Measurements from ENCODE around the gene KIAA0232. TPM values are rescaled to one million over a fixed set of nuclear protein-coding genes. Genes with fewer than 3 reads are reported as not detected.
"Not testable (repeated sequence)": the region's sequence is repeated elsewhere in the genome, so short reads cannot be mapped to it uniquely, and the experiment has no call there.

KIAA0232 gene
- polyA plus RNA-seq, 4 donors: 37.7 to 45.8 (median 44.1) TPM

DNA sequence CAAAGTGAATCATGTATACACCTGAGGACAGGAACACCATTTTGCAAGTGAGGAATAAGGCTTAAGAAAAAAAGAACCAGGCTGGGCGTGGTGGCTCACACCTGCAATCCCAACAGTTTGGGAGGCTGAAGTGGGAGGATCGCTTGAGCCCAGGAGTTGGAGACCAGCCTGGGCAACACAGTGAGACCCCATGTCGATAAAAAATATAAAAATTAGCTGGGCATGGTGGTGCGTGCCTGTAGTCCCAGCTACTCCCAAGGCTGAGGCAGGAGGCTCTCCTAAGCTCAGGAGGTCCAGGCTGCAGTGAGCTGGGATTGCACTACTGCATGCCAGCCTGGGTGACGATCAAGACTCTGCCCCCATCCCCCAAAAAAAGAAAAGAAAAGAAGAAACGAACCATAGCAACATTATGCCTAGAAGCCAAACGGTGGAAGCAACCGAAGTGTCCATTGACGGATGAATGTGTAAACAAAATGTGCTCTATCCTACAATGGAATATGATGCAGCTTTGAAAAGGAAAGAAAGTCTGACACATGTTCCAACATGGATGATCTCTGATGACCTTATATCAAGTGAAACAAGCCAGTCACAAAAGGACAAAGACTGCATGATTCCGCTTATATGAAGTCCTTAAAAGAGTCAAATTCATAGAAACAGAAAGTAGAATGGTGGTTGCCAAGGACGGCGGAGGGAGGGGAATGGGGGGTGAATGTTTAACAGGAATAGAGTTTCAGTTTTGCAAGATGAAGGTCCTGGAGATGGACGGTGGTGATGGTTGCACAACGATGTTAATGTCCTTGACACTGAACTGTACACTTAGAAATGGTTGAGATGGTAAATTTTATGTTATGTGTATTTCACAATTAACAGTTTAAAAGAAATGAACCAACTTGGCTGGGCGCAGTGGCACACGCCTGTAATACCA, 8.6 kb upstream of the KIAA0232 start:
- DNase-seq (ENCODE audit: low read depth in 4 of 4, low spot score in 3 of 4): no peak

DNA sequence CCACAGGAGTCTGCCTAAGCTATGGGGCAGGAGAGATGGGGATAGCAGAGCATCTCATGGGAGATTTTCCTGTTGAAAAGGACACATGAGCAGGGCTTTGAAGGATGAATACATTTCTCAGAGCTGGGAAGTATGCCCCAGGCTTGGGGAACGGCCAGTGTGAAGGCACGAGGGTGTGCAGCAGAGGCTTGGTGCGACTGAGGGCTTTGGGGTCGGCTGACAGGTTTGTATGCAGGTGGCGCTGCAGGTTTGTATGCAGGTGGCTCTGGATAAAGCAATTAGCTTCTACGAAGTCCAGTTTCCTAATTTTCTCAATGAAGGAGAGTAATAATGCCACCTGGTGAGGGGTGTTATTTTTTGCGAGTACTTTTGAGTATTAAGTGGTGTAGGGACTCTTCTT, 6.8 kb upstream of the KIAA0232 start:
- DNase-seq (ENCODE audit: low read depth in 4 of 4, low spot score in 3 of 4): no peak

DNA sequence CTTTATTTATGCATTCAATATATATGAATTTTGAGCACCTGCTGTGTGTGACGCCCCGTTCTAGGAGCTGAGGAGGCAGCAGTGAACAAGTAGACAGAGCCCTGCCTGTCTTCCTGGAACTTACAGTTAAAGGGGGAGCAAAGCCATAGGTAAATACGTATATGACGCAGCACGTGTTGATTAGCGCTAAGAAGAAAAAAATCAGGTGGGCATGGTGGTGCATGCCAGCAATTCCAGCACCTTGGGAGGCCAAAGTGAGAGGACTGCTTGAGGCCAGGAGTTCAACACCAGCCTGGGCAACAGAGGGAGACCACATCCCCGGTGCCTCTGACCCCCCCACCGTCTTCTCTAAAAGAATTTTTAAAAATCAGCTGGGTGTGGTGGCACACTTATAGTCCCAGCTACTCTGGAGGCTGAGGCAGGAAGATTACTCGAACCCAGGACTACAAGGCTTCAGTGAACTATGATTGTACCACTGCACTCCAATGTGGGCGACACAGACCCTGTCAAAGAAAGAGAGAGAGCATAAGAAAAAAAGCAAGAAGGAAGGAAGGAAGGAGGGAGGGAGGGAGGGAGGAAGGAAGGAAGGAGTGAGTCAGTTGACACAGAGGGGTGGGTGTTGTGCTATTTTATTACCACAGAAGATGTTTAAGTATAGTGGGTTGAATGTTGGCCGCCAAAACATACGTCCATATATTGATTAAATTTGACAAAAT, 5.4 kb upstream of the KIAA0232 start:
- DNase-seq (ENCODE audit: low read depth in 4 of 4, low spot score in 3 of 4): no peak

DNA sequence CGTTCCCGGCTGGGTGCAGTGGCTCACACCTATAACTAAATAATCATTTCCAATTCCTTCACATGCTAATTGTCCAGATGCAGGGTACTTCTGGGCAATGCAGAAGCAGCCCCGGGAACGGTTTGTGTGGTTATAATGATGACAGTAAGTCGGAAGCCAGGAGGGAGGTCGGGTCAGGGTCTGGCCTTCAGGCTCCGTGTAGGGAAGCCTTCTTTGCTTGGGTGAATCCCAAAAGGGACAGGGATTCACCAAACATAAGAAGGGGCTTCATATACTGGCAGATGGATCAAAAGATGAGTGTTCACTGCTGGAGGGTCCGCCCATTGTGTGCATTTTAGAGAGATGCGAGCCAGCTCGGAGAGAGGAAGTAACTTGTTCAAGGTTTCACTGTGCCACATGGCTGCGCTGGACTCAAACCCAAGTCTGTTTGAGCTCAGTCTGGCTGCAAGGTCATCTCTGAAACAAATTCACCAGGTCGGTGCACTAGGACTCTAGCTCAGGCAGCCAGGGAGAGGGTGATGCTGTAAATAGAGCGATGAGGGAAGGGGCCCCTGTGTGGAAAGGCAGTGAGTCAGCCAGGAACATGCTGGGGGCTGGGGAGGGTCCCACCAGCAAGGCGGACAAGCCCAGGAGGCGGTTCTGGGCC, 4.8 kb upstream of the KIAA0232 start:
- DNase-seq (ENCODE audit: low read depth in 4 of 4, low spot score in 3 of 4): no peak

DNA sequence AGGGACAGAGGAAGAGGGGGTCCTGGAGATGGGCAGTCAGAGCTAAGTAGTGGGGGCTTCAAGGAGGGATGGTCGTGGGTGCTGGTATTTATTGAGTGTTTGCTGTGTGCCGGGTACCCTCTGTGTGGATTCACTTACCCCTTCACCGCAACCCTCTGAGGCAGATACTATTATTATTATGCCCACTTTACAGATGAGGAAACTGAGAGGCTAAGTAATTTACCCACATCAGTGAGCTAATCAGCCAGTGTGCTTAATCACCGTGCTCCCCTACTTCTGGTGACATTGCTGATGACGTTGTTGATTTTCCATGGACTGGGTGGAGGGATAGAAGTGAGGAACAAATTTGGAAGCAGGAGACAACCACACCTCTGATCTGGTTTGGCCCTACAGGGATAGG, 4.1 kb upstream of the KIAA0232 start:
- no peak for DNase-seq (ENCODE audit: low read depth in 4 of 4, low spot score in 3 of 4)

DNA sequence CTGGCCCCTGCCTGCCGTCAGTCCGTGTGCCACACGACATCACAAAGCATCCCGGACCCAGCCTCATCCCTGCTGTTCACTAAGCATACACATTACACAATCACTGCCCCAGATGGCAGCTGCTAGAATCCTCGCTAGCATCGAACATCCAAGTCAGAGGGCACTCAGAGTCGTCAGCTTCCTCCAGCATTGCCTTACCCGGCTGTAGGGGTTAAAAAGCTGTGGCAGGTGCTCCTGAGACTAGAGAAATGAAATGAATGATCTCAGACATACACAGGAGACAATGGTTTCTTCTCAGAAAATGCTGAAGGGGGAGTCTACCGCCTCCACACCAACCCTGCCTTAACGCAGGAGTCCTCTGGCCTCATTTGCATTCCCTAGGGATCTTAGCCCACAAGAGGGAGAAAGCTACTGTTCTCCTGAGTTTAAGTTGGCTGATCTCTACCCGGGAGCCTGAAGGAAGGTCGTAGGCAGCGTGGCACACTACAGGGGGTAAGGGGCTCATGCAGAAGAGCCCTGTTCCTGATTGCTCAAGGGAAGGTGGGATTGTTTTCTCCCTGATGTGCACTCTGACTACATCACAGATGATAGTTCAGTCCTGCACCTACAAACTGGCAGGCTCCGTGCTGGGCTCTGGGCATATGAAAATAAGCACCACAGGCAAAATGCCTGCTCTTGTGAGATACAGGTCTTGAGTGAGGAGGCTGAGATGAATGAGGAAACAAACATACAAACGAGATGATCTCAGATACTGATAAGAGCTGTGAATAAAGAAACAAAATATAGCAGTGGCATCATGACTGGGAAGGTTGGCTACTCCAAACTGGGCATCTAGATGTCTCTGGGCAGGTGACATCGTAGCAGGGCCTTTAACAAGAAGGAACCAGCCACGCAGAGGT, 2.6 kb upstream of the KIAA0232 start:
- DNase-seq (ENCODE audit: low read depth in 4 of 4, low spot score in 3 of 4): no peak

DNA sequence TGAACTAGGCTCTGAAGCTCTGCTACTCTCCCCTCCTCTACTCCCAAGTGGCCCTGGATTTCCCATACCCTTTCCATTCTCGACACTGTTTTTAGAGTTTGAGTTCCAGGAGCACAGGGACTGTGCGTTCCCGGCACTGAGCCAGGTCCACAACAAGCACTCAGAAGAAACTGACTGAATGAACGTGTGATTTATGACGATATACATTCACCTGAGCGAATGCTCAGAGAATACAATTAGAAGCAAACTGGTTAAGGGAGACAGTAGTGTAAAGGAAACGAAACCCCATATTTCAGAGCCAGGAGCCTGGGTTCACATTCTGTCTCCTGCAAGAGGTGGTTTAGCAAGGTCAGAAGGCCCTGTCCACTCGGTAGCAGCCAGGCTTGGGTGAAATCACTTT, 1.4 kb upstream of the KIAA0232 start:
- no peak for DNase-seq (ENCODE audit: low read depth in 4 of 4, low spot score in 3 of 4)

DNA sequence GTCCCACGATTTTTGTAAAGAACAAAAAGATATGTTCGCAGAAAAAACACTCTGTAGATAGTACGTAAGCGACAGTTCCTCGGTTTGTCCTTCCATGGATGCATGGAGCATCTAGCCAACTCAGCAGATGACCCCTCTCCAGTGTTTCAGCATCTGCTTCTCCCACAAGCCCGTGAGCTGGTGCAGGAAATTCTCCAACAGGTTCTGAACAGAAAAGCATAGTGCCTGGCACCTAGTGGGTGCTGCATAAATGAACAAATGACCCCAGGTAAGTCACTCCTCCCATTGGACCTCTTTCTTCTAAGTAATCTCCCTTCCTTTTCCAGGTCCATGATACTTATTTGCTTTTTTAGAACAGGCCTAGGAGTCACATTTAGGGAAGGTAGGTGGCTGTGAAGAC, 966 bp upstream of the KIAA0232 start:
- DNase-seq (ENCODE audit: low read depth in 4 of 4, low spot score in 3 of 4): no peak

DNA sequence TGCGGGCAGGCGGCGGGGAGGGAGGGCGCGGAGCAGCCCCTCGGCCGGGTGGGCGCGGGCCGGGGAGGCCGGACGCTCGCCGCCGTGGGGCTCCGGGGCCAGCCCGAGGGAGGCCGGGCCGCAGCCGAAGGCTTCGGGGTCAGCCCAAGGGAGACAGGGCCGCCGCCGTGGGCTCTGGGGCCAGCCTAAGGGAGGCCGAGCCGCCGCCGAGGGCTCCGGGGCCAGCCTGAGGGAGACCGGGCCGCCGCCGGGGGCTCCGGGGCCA, 251 bp downstream of the KIAA0232 start:
- no peak for DNase-seq (ENCODE audit: low read depth in 4 of 4, low spot score in 3 of 4)

DNA sequence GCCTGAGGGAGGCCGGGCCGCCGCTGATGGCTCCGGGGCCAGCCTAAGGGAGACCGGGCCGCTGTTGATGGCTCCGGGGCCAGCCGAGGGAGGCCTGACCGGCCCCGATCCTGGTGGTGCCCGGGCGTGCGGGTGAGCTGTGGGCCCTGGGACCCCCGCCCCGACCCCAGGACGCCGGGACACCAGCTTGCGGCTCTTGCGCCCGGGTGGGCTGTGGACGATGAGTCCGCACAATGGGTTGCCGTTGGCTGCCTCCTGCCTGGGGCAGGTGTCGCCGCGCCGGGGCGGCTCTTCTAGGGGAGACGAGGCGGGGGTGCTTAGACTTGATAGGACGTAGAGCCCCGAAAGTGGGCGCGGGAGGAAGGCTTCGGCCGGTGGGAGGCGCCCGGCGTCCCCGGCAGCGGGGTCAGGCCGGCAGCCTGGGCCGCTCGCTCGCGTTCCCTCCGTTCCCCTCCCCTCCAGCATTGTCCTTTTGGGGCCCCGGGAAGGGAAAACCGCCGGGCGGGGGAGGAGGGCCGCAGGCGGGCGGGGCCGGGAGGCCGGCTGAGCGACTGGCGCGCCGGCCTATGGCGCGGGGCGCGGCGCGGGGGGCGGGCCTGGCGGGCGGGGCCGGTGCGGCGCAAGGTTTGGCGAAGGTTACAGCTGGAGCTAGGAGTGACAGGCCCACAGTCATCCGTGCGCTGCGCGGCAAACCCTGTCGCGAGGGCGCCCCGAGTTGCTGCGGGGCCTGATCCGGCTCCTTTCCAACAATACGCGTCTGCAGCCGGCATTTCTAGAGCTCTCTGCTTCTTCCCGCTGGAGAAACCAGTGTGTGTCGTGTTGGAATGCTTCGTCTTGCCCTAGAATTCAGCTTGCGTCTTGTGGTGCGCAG, 819 bp downstream of the KIAA0232 start:
- DNase-seq (ENCODE audit: low read depth in 4 of 4, low spot score in 3 of 4): peak; percentile 78 to 90 (median 88)

DNA sequence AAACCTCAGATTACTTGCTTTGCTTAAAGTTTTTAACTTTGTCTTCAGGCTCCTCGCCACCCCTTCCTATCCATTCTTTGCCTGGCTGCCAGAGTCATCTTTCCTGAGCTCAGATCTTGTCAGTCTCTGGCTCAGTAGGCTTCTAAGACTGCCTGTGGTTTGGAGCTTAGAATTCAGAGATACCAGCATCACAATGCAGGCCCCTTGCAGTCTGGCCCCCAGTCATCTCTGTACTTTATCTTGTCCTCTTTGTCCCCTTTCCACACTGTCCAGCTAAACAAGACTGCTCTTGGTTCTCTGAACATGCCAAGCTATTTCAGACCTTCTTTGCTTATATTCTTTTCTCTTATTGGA, 3.0 kb downstream of the KIAA0232 start:
- no peak for DNase-seq (ENCODE audit: low read depth in 4 of 4, low spot score in 3 of 4)

DNA sequence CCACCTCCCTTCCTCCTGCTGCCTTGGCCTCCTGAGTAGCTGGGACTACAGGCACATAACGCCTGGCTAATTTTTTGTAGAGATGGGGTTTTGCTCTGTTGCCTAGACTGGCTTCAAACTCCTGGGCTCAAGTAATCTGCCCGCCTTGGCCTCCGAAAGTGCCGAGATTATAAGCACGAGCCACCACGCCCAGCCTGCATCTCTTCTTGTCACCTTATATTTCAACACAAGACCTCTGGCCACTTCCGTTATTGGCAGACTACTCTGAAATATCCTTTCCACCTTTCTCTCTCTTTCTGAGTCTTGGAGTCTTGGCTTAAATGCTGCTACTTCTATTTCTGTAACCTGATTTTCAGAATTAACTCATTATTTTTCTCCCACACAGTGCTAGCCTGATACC, 5.6 kb downstream of the KIAA0232 start:
- no peak for DNase-seq (ENCODE audit: low read depth in 4 of 4, low spot score in 3 of 4)

DNA sequence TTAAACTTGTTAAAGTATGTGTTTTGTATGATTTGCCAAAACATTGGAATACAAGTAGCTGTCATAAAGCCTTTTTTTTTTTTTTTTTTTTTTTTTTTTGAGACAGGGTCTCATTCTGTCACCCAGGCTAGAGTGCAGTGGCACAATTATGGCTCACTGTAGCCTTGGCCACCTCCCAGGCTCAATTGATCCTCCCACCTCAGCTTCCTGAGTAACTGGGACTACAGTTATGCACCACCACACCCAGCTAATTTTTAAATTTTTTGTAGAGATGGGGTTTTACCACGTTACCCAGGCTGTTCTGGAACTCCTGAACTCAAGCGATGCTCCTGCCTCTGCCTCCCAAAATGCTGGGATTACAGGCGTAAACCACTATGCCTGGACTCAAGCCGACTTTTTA, 8.7 kb downstream of the KIAA0232 start:
- DNase-seq (ENCODE audit: low read depth in 4 of 4, low spot score in 3 of 4): not testable (repeated sequence)

DNA sequence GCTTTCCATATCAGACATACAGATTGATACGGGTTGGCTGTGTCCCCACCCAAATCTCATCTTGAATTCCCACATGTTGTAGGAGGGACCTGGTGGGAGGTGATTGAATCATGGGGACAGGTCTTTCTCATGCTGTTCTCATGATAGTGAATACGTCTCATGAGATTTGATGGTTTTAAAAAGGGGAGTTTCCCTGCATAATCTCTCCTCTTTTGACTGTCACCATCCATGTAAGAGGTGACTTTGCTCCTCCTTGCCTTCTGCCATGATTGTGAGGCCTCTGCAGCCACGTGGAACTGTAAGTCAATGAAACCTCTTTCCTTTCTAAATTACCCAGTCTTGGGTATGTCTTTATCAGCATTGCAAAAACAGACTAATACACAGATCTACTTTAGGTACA, 9.3 kb downstream of the KIAA0232 start:
- not testable (repeated sequence) for DNase-seq (ENCODE audit: low read depth in 4 of 4, low spot score in 3 of 4)

DNA sequence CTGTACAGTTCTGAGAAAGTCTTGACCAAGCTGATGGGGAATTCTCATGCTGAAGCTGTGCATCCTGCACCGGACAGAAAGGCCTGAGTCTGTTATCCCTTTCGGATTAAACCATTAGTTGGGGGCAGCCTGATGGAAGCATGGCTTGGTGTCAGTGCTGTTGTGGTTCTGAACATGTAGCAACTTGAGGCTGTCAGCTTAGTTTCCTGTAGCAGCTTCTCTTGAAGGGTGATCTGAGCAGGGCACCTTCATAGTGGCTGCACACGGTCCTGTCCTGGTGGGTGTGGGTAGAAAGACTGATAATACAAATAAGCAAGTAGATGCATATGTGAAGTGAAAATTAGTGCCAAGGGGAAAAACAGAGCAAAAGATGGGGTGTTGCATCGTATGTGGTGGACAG, 11.7 kb downstream of the KIAA0232 start:
- DNase-seq (ENCODE audit: low read depth in 4 of 4, low spot score in 3 of 4): no peak

DNA sequence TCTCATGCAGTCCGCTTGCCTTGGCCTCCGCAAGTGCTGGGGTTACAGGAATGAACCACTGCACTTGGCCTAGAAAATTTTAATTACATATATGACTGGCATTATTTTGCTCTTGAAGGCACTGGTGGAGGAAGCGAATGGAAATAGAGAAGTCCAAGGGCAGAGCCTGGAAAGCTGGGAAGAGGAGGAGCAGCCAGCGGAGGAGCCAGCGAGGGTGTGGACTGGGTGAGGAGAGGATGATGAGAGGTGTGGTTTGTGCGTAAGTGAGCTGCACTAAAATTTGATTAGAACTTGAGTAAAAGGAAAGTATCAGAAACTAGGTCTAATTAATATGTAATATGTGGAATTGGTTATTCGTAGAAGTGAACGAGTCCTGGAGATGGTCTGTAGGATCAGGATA, 13.3 kb downstream of the KIAA0232 start:
- no peak for DNase-seq (ENCODE audit: low read depth in 4 of 4, low spot score in 3 of 4)

DNA sequence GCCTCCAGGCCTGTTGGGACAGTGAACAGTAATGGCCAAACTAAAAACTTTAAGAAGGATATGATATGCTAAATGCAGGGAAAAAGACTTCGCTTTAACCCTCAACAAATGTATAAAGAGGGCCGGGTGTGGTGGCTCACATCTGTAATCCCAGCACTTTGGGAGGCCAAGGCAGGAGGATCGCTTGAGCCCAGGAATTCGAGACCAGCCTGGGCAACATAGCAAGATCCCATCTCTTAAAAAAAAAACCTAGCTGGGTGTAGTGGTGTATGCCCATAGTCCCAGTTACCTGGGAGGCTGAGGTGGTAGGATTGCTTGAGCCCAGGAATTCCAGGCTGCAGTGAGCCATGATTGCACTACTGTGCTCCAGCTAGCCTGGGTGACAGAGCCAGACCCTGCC, 14.8 kb downstream of the KIAA0232 start:
- not testable (repeated sequence) for DNase-seq (ENCODE audit: low read depth in 4 of 4, low spot score in 3 of 4)

DNA sequence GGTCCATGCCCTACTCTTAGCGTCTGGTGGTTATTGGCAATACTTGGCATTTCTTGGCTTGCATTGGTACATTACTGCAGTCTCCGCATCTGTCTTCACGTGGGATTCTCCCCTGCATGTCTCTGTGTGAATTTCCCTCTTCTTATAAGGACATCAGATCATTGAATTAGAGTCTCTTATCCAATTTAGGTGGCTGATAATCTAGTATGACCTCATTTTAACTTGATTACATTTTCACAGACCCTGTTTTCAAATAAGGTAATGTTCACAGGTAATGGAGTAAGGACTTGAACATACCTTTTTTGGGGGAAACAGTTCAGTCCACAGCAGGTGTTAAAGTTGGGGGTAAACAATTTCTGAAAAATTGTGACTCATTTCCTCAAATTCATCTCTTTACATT, 16.6 kb downstream of the KIAA0232 start:
- no peak for DNase-seq (ENCODE audit: low read depth in 4 of 4, low spot score in 3 of 4)

DNA sequence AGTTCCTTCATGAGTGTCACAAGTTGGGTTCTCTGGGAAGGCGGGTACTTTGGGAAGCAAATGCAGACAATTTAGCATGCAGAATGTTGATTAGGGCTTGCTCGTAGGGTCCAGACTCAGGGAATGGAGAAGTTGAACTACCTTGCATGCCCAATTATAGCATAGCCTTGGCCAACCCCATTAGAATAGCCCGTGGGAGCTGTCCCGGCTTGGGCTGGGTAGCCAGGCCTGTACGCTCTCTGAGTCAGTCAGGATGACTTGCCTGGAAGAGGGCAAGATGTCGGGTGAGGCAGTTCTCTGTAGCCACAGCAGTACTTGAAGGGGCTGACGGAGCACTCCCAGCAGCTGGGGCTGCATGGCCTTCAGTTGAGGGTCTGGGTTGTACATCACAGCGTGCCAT, 19.5 kb downstream of the KIAA0232 start:
- DNase-seq (ENCODE audit: low read depth in 4 of 4, low spot score in 3 of 4): no peak

DNA sequence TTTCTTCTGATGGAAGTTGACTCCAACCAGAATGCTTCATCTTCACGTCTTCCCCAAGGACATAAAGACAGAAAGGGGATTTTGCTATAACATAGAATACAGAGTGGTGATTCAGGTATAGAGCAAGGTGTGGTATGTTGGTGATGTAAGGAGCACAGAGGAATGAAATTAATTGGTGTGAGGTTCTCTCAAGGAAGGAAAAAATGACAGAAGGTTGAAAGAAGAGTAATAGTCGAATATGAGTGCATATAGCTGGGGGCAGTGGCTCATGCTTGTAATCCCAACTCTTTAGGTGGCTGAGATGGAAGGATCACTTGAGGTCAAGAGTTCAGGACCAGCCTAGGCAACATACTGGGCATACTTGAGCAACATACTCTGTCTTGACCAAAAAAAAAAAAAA, 20.1 kb downstream of the KIAA0232 start:
- no peak for DNase-seq (ENCODE audit: low read depth in 4 of 4, low spot score in 3 of 4)
